SK-N-SH (cell line): ENCODE measurements around the gene IQCN. TPM values are rescaled to one million over a fixed set of nuclear protein-coding genes. Genes with fewer than 3 reads are reported as not detected.

Experiments used
- CTCF ChIA-PET: fragments of 300-600, 350-600 bp; formaldehyde crosslinking; extraction: SDS; loops from one replicate; lab custom pipeline; 2021; lab: Yijun Ruan, JAX
- POLR2A ChIA-PET: fragments of 350-600 bp; sonication (Branson Sonifier 250); formaldehyde crosslinking; extraction: SDS; loops from one replicate; lab custom pipeline; 2020; ENCODE audit warnings: antibody characterized with exemption, inconsistent platforms; lab: Yijun Ruan, JAX
- DNase-seq: peaks from one replicate; pipeline ENCODE4 v3.0.0; 2012
- H2AFZ ChIP-seq: fragments of 200-600 bp; sonication (generic); 2 replicates; pipeline ENCODE4 v1.8.1; 2016; ENCODE audit warnings: antibody characterized with exemption, mild to moderate bottlenecking, low read depth
- H3F3A ChIP-seq: fragments of 200-600 bp; sonication (generic); replicated peaks from 2 replicates; pipeline ENCODE3; 2016; ENCODE audit warnings: antibody characterized with exemption, mild to moderate bottlenecking; ENCODE audit not compliant: insufficient read depth
- H3K27ac ChIP-seq, 2 experiments: fragments of 200-500 bp in 1 of 2; fragments of 200-600 bp in 1 of 2; sonication (Bioruptor generic) in 1 of 2; sonication (generic), shearing (Covaris generic) in 1 of 2; 2 replicates each; pipeline versions ENCODE4 v1.5.1 to v1.6.1; 2014 to 2016; ENCODE audit warnings: low read depth in 2 of 2, inconsistent platforms in 1 of 2, low read length in 1 of 2, mild to moderate bottlenecking in 1 of 2, mixed read lengths in 1 of 2
- H3K27me3 ChIP-seq: fragments of 200-600 bp; sonication (generic), shearing (Covaris generic); 2 replicates; pipeline ENCODE4 v1.6.1; 2016; ENCODE audit warnings: mixed run types; ENCODE audit not compliant: insufficient read depth
- H3K36me3 ChIP-seq, 2 experiments: fragments of 200-500 bp in 1 of 2; fragments of 200-600 bp in 1 of 2; sonication (Bioruptor generic) in 1 of 2; sonication (generic) in 1 of 2; replicated peaks in 1 of 2; 2 replicates each; pipeline versions ENCODE3 to v1.5.1; 2014 to 2016; ENCODE audit warnings: low read length in 1 of 2, mild to moderate bottlenecking in 1 of 2; ENCODE audit not compliant: insufficient read depth in 2 of 2, control insufficient read depth in 1 of 2
- H3K4me1 ChIP-seq, 2 experiments: fragments of 200-500 bp in 1 of 2; fragments of 200-600 bp in 1 of 2; sonication (Bioruptor generic) in 1 of 2; sonication (generic), shearing (Covaris generic) in 1 of 2; 2 replicates each; pipeline versions ENCODE4 v1.5.1 to v1.6.1; 2014 to 2016; ENCODE audit warnings: low read depth in 1 of 2, low read length in 1 of 2, mixed run types in 1 of 2; ENCODE audit not compliant: insufficient read depth in 2 of 2, control insufficient read depth in 1 of 2
- H3K4me2 ChIP-seq: fragments of 200-600 bp; sonication (generic), shearing (Covaris generic); 2 replicates; pipeline ENCODE4 v1.6.1; 2017; ENCODE audit warnings: mixed run types
- H3K4me3 ChIP-seq, 2 experiments: fragments of 200-500 bp in 1 of 2; fragments of 200-600 bp in 1 of 2; sonication (Bioruptor generic) in 1 of 2; sonication (generic), shearing (Covaris generic) in 1 of 2; 2 replicates each; pipeline versions ENCODE4 v1.5.1 to v1.8.1; 2014 to 2016; ENCODE audit warnings: low read depth in 2 of 2, inconsistent platforms in 1 of 2, low read length in 1 of 2, mild to moderate bottlenecking in 1 of 2, mixed read lengths in 1 of 2, moderate library complexity in 1 of 2
- H3K79me2 ChIP-seq: fragments of 200-600 bp; sonication (generic); 2 replicates; pipeline ENCODE4 v1.8.1; 2017; ENCODE audit warnings: mild to moderate bottlenecking; ENCODE audit not compliant: insufficient read depth
- H3K9ac ChIP-seq: fragments of 200-600 bp; sonication (generic); 2 replicates; pipeline ENCODE4 v1.6.1; 2017; ENCODE audit warnings: mixed run types
- H3K9me2 ChIP-seq: fragments of 200-600 bp; sonication (generic); 2 replicates; pipeline ENCODE4 v1.6.1; 2017; ENCODE audit warnings: mixed run types
- H3K9me3 ChIP-seq: fragments of 200-600 bp; sonication (generic); 2 replicates; pipeline ENCODE4 v1.6.1; 2017; ENCODE audit warnings: mixed run types, mild to moderate bottlenecking, moderate library complexity
- H4K20me1 ChIP-seq: fragments of 200-600 bp; sonication (generic); 2 replicates; pipeline ENCODE4 v1.6.1; 2017; ENCODE audit warnings: mild to moderate bottlenecking, mixed run types; ENCODE audit not compliant: insufficient read depth
- RCOR1 ChIP-seq: fragments of 150-350 bp; IDR thresholded peaks from 2 replicates; pipeline ENCODE4 v1.6.1; 2017; ENCODE audit warnings: antibody characterized with exemption, low read length
- RXRA ChIP-seq: IDR thresholded peaks from 2 replicates; pipeline ENCODE4 v1.4.0; 2012; ENCODE audit warnings: low read depth, mild to moderate bottlenecking, borderline replicate concordance
- SMC3 ChIP-seq: IDR thresholded peaks from 2 replicates; pipeline ENCODE4 v1.6.1; 2012; ENCODE audit warnings: low read depth, low read length, improper control_type of control experiment
- YY1 ChIP-seq: IDR thresholded peaks from 2 replicates; pipeline ENCODE4 v1.4.0; 2012; ENCODE audit warnings: low read depth, mild to moderate bottlenecking
- ZBTB33 ChIP-seq: IDR thresholded peaks from 2 replicates; pipeline ENCODE4 v1.4.0; 2012; ENCODE audit warnings: low read depth, borderline replicate concordance
- WGBS: methylation state at CpG from one replicate; pipeline ENCODE4 v1.1.6; 2017; ENCODE audit warnings: low lambda C conversion rate; 5-methylcytosine and 5-hydroxymethylcytosine counted together
- polyA plus RNA-seq, 3 experiments: library from polyadenylated mRNA; depleted of rRNA; stranded (reverse); fragments of >200 nt; gene quantifications; 2 replicates each; pipeline ENCODE4 v1.2.3, GENCODE V29; 2012
- TF ChIP-seq, protein P1 (sequence below): fragments of 200-600 bp; sonication (generic); IDR thresholded peaks from 2 replicates; pipeline ENCODE4 v1.6.1; 2017; ENCODE audit warnings: antibody characterized with exemption, mild to moderate bottlenecking, moderate library complexity
- TF ChIP-seq, protein P2 (sequence below): IDR thresholded peaks from 2 replicates; pipeline ENCODE4 v1.4.0; 2012; ENCODE audit warnings: low read depth, borderline replicate concordance
- TF ChIP-seq, protein P3 (sequence below): IDR thresholded peaks from 2 replicates; pipeline ENCODE4; 2012

IQCN gene
- polyA plus RNA-seq, 1 of the 3 experiments (the other 2 are of a cell fraction), result 2.5 TPM

- WGBS, result 36% methylated on average over 5 of the region's 5 CpGs
- H3K36me3 ChIP-seq, result no peaks in the 10 kb centered on the region
These were observed 44.8 kb downstream of the IQCN start for GRCh38 chr19:18229474-18229873.

More at GRCh38 chr19:18229474-18229873, 44.8 kb downstream of the IQCN start:
- Histone ChIP-seq H3K27me3 (no peaks in the 10 kb centered on the region), H3K4me1 (peaks cover 0 to 25% of the 10 kb centered on the region in 2 experiments; a peak in 1 of 4 replicates), H3K9me3 (no peaks in the 10 kb centered on the region), H3K9ac (no peak overlapping the region), H3K27ac (no peak overlapping the region), H3K79me2 (no peaks in the 10 kb centered on the region), H3K4me2 (no peak overlapping the region), H3F3A (no peaks in the 10 kb centered on the region), H3K4me3 (no peak overlapping the region), H4K20me1 (no peaks in the 10 kb centered on the region), H3K9me2 (no peaks in the 10 kb centered on the region), H2AFZ (no peak overlapping the region)
- ChIA-PET POLR2A (no interaction called here), CTCF (interaction anchor here (0.7 to 1.3 kb wide), 2 partner anchors 20 to 22 kb away, joined by 3 read pairs; no protein-coding TSS in a partner anchor)
- TF ChIP-seq, protein P1, sequence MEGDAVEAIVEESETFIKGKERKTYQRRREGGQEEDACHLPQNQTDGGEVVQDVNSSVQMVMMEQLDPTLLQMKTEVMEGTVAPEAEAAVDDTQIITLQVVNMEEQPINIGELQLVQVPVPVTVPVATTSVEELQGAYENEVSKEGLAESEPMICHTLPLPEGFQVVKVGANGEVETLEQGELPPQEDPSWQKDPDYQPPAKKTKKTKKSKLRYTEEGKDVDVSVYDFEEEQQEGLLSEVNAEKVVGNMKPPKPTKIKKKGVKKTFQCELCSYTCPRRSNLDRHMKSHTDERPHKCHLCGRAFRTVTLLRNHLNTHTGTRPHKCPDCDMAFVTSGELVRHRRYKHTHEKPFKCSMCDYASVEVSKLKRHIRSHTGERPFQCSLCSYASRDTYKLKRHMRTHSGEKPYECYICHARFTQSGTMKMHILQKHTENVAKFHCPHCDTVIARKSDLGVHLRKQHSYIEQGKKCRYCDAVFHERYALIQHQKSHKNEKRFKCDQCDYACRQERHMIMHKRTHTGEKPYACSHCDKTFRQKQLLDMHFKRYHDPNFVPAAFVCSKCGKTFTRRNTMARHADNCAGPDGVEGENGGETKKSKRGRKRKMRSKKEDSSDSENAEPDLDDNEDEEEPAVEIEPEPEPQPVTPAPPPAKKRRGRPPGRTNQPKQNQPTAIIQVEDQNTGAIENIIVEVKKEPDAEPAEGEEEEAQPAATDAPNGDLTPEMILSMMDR, result peak; percentile 68
- no peak for TF ChIP-seq YY1
- 0 out of 2 replicates have a peak, but pooled peaks have one; percentile 25 for TF ChIP-seq RCOR1
- TF ChIP-seq RXRA, result no peak
- no peak for TF ChIP-seq ZBTB33
- peak; percentile 23 for TF ChIP-seq SMC3
- TF ChIP-seq, protein P2, sequence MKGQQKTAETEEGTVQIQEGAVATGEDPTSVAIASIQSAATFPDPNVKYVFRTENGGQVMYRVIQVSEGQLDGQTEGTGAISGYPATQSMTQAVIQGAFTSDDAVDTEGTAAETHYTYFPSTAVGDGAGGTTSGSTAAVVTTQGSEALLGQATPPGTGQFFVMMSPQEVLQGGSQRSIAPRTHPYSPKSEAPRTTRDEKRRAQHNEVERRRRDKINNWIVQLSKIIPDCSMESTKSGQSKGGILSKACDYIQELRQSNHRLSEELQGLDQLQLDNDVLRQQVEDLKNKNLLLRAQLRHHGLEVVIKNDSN, result no peak
- TF ChIP-seq, protein P3, sequence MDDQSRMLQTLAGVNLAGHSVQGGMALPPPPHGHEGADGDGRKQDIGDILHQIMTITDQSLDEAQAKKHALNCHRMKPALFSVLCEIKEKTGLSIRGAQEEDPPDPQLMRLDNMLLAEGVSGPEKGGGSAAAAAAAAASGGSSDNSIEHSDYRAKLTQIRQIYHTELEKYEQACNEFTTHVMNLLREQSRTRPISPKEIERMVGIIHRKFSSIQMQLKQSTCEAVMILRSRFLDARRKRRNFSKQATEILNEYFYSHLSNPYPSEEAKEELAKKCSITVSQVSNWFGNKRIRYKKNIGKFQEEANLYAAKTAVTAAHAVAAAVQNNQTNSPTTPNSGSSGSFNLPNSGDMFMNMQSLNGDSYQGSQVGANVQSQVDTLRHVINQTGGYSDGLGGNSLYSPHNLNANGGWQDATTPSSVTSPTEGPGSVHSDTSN, result no peak
- no peak for DNase-seq
